PC-3 (cell line): ENCODE measurements around the gene CEP192. TPM values are rescaled to one million over a fixed set of nuclear protein-coding genes. Genes with fewer than 3 reads are reported as not detected.

ENCODE experiments used
- ATAC-seq: fragments of 200-7000 bp; cut with Tn5 transposase; 2 replicates; pipeline ENCODE4 v1.9.1; 2020; ENCODE audit warnings: mild to moderate bottlenecking, moderate library complexity
- BruUV-seq: library from RNA; stranded (reverse); fragments of 400-500 nt; replicated peaks from 2 replicates; lab custom pipeline; 2021; lab: Mats Ljungman, UMichigan
- CTCF ChIA-PET: fragments of 300-600 bp; sonication (Branson Sonifier 250); formaldehyde crosslinking; loops from one replicate; lab custom pipeline; 2022; ENCODE audit warnings: antibody characterized with exemption; lab: Charles Lee
- POLR2A ChIA-PET: fragments of 300-600 bp; sonication (Branson Sonifier 250); formaldehyde crosslinking; loops from one replicate; lab custom pipeline; 2022; ENCODE audit warnings: antibody characterized with exemption; ENCODE audit not compliant: unreplicated experiment; lab: Charles Lee
- DNase-seq: peaks from one replicate; pipeline ENCODE4 v3.0.0-alpha.2; 2015
- H2AFZ ChIP-seq: fragments of 300-600 bp; sonication (generic); 2 replicates; pipeline ENCODE4 v1.6.0; 2016; ENCODE audit warnings: antibody characterized with exemption, low read length
- H3F3A ChIP-seq: fragments of 300-600 bp; sonication (generic); one replicate; pipeline ENCODE4 v1.6.0; 2017; ENCODE audit warnings: antibody characterized with exemption, low read length, control low read depth, mild to moderate bottlenecking; ENCODE audit not compliant: unreplicated experiment
- H3K27ac ChIP-seq: fragments of 300-600 bp; sonication (generic); 2 replicates; pipeline ENCODE4 v1.5.1; 2016; ENCODE audit warnings: mild to moderate bottlenecking, low read length
- H3K27me3 ChIP-seq: fragments of 300-600 bp; sonication (generic); 2 replicates; pipeline ENCODE4 v1.6.1; 2016; ENCODE audit warnings: low read length, mixed read lengths
- H3K36me3 ChIP-seq: fragments of 300-600 bp; sonication (generic); 2 replicates; pipeline ENCODE4 v1.6.1; 2016; ENCODE audit warnings: low read depth, mixed run types, low read length, mixed read lengths
- H3K4me1 ChIP-seq: fragments of 300-600 bp; sonication (generic); 2 replicates; pipeline ENCODE4 v1.5.1; 2016; ENCODE audit warnings: low read length; ENCODE audit not compliant: insufficient read depth
- H3K4me2 ChIP-seq: fragments of 300-600 bp; sonication (generic); 2 replicates; pipeline ENCODE4 v1.6.0; 2016; ENCODE audit warnings: low read length
- H3K4me3 ChIP-seq: fragments of 300-600 bp; sonication (generic); 2 replicates; pipeline ENCODE4 v1.5.1; 2016; ENCODE audit warnings: mild to moderate bottlenecking, low read length, mixed read lengths
- H3K79me2 ChIP-seq: fragments of 300-600 bp; sonication (generic); 2 replicates; pipeline ENCODE4 v1.6.1; 2017; ENCODE audit warnings: low read length, mixed read lengths
- H3K9ac ChIP-seq: fragments of 300-600 bp; sonication (generic); 2 replicates; pipeline ENCODE4 v1.6.0; 2016; ENCODE audit warnings: mild to moderate bottlenecking, low read length
- H3K9me2 ChIP-seq: fragments of 300-600 bp; sonication (generic); replicated peaks from 2 replicates; pipeline ENCODE4 v1.6.1; 2016; ENCODE audit warnings: mixed run types, low read length, mixed read lengths
- H3K9me3 ChIP-seq: fragments of 300-600 bp; sonication (generic); 2 replicates; pipeline ENCODE4 v1.6.1; 2016; ENCODE audit warnings: low read length, mixed read lengths
- H4K20me1 ChIP-seq: fragments of 300-600 bp; sonication (generic); 2 replicates; pipeline ENCODE4 v1.6.1; 2016; ENCODE audit warnings: low read length, mixed read lengths
- CTCF ChIP-seq: fragments of 300-600 bp; sonication (generic); conservative IDR thresholded peaks from 2 replicates; pipeline ENCODE4 v1.5.1; 2017; ENCODE audit warnings: antibody characterized with exemption, low read depth, mild to moderate bottlenecking, low read length
- EZH2 ChIP-seq: fragments of 300-600 bp; sonication (generic); IDR thresholded peaks from one replicate; pipeline ENCODE4 v1.6.1; 2017; ENCODE audit warnings: antibody characterized with exemption, mild to moderate bottlenecking, low read length; ENCODE audit not compliant: unreplicated experiment
- EZH2phosphoT487 ChIP-seq: fragments of 300-600 bp; sonication (generic); IDR thresholded peaks from 2 replicates; pipeline ENCODE4 v1.6.1; 2018; ENCODE audit warnings: mild to moderate bottlenecking, antibody characterized with exemption, low read length, borderline replicate concordance
- intact Hi-C: fragments of 100-400 bp; cut with micrococcal nuclease; formaldehyde crosslinking; loops from 2 replicates; pipeline ENCODE4 v1.9.0; 2023
- total RNA-seq: library from RNA; depleted of rRNA; stranded (reverse); fragments of >200 nt; gene quantifications from 2 replicates; pipeline ENCODE4 v1.2.3, GENCODE V29; 2014

The CEP192 gene
- total RNA-seq, 1 experiment from 2014 or later: 32.6 TPM

DNA sequence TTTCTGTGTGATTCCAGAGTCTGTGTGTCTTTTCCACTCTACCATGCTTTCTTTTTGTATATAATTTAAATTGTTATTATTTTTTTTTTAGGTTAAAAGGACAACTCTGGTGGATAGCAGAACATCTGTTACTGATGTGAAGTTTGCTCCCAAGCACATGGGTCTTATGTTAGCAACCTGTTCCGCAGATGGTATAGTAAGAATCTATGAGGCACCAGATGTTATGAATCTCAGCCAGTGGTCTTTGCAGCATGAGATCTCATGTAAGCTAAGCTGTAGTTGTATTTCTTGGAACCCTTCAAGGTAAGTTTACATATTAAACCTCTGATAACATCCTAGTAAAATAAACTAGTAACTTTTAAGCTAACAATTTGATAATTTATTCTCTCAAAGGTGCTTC, 28.1 kb upstream of the CEP192 start:
- H3K79me2 ChIP-seq: peaks cover 39% of the 10 kb centered on the region
- no TSS peak for BruUV-seq
- no peak for ATAC-seq

GRCh38 chr18:12968115-12968514, 23.0 kb upstream of the CEP192 start:
- Histone ChIP-seq H3K36me3 (peaks cover 64% of the 10 kb centered on the region), H3K4me3 (no peak overlapping the region), H4K20me1 (no peaks in the 10 kb centered on the region), H3K79me2 (0 out of 2 replicates have a peak, but pooled peaks cover 4% of the 10 kb centered on the region), H2AFZ (no peak overlapping the region), H3K27ac (no peak overlapping the region), H3K4me2 (no peak overlapping the region), H3K4me1 (no peaks in the 10 kb centered on the region), H3K27me3 (no peaks in the 10 kb centered on the region), H3F3A (no peaks in the 10 kb centered on the region), H3K9ac (no peak overlapping the region), H3K9me2 (no peaks in the 10 kb centered on the region), H3K9me3 (no peaks in the 10 kb centered on the region)
- BruUV-seq: no TSS peak
- TF ChIP-seq EZH2 (no peak), EZH2phosphoT487 (no peak), CTCF (no peak)
- no peak for DNase-seq
- ChIA-PET CTCF (no interaction called here), POLR2A (no interaction called here)
- intact Hi-C loops: no loop called here
- no peak for ATAC-seq

More for the DNA sequence above, 28.1 kb upstream of the CEP192 start:
- no peaks in the 10 kb centered on the region for H3K27me3 ChIP-seq
- H3K9me3 ChIP-seq: no peaks in the 10 kb centered on the region
- H3K36me3 ChIP-seq: peaks cover 56% of the 10 kb centered on the region
- H3K4me2 ChIP-seq: no peak overlapping the region
- POLR2A ChIA-PET: interaction anchor here (0.6 kb wide), 1 partner anchor 12 kb away, joined by 3 read pairs; no protein-coding TSS in a partner anchor
- intact Hi-C loops: no loop called here
- no peak overlapping the region for H3K9ac ChIP-seq
- H3K4me3 ChIP-seq: no peak overlapping the region
- no peak overlapping the region for H3K27ac ChIP-seq
- H4K20me1 ChIP-seq: peaks cover 7% of the 10 kb centered on the region; the same call in 1 of the 2 replicates
- no peak overlapping the region for H2AFZ ChIP-seq
- no peaks in the 10 kb centered on the region for H3F3A ChIP-seq
- no peak for TF ChIP-seq EZH2phosphoT487
- no peak for TF ChIP-seq CTCF
- no peak for TF ChIP-seq EZH2
- no peaks in the 10 kb centered on the region for H3K4me1 ChIP-seq
- DNase-seq: no peak
- CTCF ChIA-PET: no interaction called here
- H3K9me2 ChIP-seq: no peaks in the 10 kb centered on the region

DNA sequence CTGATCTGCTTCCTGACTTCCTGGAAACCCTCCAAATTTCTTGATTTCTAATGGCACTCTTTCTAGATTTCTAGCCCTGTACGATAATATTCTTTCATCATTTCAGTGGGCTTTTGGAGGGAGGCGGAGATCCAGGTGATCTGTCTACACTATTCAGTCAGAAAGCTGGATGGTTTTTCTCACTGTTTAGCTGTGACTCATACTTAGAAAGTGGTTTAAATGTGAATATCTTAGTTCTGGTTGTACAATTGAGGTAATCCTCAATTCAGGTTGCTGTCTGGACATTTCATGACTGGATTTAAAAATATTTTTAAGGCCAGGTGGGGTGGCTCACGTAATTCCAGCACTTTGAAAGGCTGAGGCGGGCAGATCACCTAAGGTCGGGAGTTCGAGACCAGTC, 22.5 kb upstream of the CEP192 start:
- no peak overlapping the region for H2AFZ ChIP-seq
- intact Hi-C loops: no loop called here
- no peaks in the 10 kb centered on the region for H3K27me3 ChIP-seq
- H3K4me2 ChIP-seq: no peak overlapping the region
- no peak for ATAC-seq
- no peaks in the 10 kb centered on the region for H3K9me2 ChIP-seq
- H3K9ac ChIP-seq: no peak overlapping the region
- TF ChIP-seq EZH2: no peak
- TF ChIP-seq EZH2phosphoT487: no peak
- TF ChIP-seq CTCF: no peak
- no peak for DNase-seq
- no peaks in the 10 kb centered on the region for H3K4me1 ChIP-seq
- H3K9me3 ChIP-seq: no peaks in the 10 kb centered on the region
- no TSS peak for BruUV-seq
- H3K79me2 ChIP-seq: 0 out of 2 replicates have a peak, but pooled peaks cover 4% of the 10 kb centered on the region
- POLR2A ChIA-PET: no interaction called here
- no peaks in the 10 kb centered on the region for H4K20me1 ChIP-seq
- H3K27ac ChIP-seq: no peak overlapping the region
- H3K36me3 ChIP-seq: peaks cover 61% of the 10 kb centered on the region
- CTCF ChIA-PET: no interaction called here
- H3F3A ChIP-seq: no peaks in the 10 kb centered on the region
- H3K4me3 ChIP-seq: no peak overlapping the region
